ENCODE data around the gene TC2N. TPM values are rescaled to one million over a fixed set of nuclear protein-coding genes. Genes with fewer than 3 reads are reported as not detected.

The TC2N gene
- total RNA-seq, 1 experiment from 2014 or later: 16.4 TPM

- no CpG with 5 or more reads among the region's 9 CpGs for WGBS (ENCODE audit: extremely low coverage, insufficient read length, low lambda C conversion rate)
- Histone ChIP-seq H3K79me2 (ENCODE audit: insufficient read depth, low read length) (no peaks in the 10 kb centered on the region), H3K9ac (ENCODE audit: extremely low read depth, insufficient read length, low read length) (no peak overlapping the region), H4K8ac (replicated peaks; ENCODE audit: insufficient read length, low read depth, low read length) (no peak overlapping the region), H2AK5ac (ENCODE audit: insufficient read length, low read length) (no peak overlapping the region), H4K91ac (ENCODE audit: insufficient read length, low read depth, low read length) (no peak overlapping the region), H3K4me2 (ENCODE audit: insufficient read depth, insufficient read length, low read length) (no peak overlapping the region), H2AFZ (ENCODE audit: low read length) (no peak overlapping the region), H2BK20ac (ENCODE audit: low read depth, low read length, poor library complexity, severe bottlenecking) (no peak overlapping the region), H3K4ac (ENCODE audit: low read depth, low read length) (no peak overlapping the region), H3T11ph (ENCODE audit: low read length) (no peak overlapping the region), H3K23me2 (ENCODE audit: insufficient read length, low read depth, low read length, poor library complexity, severe bottlenecking) (no peaks in the 10 kb centered on the region), H3K27ac (ENCODE audit: insufficient read length, low read depth, low read length) (no peak overlapping the region), H2BK120ac (ENCODE audit: low read depth, low read length, poor library complexity, severe bottlenecking) (no peak overlapping the region), H4K20me1 (ENCODE audit: control insufficient read depth, insufficient read depth, insufficient read length) (no peaks in the 10 kb centered on the region), H3K23ac (ENCODE audit: insufficient read length, low read depth, low read length) (no peak overlapping the region), H2BK12ac (ENCODE audit: insufficient read length, low read depth, low read length) (no peak overlapping the region), H3K4me1 (ENCODE audit: insufficient read depth, low read length) (no peaks in the 10 kb centered on the region), H3K14ac (ENCODE audit: insufficient read depth, low read length) (no peak overlapping the region), H3K9me3 (ENCODE audit: control insufficient read depth, low read depth, low read length) (no peaks in the 10 kb centered on the region), H2BK5ac (ENCODE audit: insufficient read length, low read length) (no peak overlapping the region), H4K5ac (ENCODE audit: insufficient read length, low read depth, low read length) (no peak overlapping the region), H3K56ac (ENCODE audit: insufficient read length, low read depth, low read length) (no peak overlapping the region), H2BK15ac (ENCODE audit: low read depth, low read length) (no peak overlapping the region), H3K79me1 (ENCODE audit: insufficient read depth, low read depth, low read length, poor library complexity, severe bottlenecking) (no peaks in the 10 kb centered on the region), H3K18ac (ENCODE audit: insufficient read length, low read depth, low read length) (no peak overlapping the region), H3K27me3 (ENCODE audit: insufficient read depth, low read length) (no peaks in the 10 kb centered on the region)
- Mint-ChIP-seq H3K9me3 (no peaks in the 10 kb centered on the region), H3K4me3 (no peak overlapping the region), H3K27ac (peak overlapping the region in 1 of 3 experiments; percentile 52; a peak in 1 of 7 replicates), H3K27me3 (ENCODE audit: low read depth) (no peaks in the 10 kb centered on the region; the same call in 1 of the 2 replicates), H3K36me3 (ENCODE audit: insufficient read depth in 1 of 3, low read depth in 3 of 3) (no peaks in the 10 kb centered on the region), H3K4me1 (peaks cover 3 to 4% of the 10 kb centered on the region in 2 experiments; a peak in 3 of 4 replicates)
- TF ChIP-seq CTCF (conservative IDR thresholded peaks at IDR 0.05): no peak
- DNase-seq: no peak
These were observed 16.4 kb upstream of the TC2N start for GRCh38 chr14:91883753-91884152.
